ENCODE results near the gene JCAD.

DNA sequence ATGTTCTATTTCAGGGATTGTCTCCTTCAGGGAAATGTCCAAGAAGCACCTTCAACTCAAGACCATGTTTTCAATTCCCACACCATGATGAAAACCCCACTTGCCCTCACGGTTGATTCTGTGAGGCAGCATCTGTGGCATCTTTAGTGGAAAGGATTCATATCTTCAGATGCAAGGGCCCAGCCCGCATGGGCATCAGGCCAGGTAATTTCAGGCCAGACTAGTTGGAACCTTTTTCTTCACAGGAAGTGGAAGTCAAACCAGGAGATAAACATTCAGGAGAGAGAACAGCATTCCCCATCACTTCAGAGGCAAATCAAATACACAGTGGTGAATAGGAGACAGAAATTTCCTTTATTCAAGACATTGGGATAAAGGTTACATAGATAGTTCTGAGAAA, 88.8 kb downstream of the JCAD start:
- TF ChIP-seq, protein P1, sequence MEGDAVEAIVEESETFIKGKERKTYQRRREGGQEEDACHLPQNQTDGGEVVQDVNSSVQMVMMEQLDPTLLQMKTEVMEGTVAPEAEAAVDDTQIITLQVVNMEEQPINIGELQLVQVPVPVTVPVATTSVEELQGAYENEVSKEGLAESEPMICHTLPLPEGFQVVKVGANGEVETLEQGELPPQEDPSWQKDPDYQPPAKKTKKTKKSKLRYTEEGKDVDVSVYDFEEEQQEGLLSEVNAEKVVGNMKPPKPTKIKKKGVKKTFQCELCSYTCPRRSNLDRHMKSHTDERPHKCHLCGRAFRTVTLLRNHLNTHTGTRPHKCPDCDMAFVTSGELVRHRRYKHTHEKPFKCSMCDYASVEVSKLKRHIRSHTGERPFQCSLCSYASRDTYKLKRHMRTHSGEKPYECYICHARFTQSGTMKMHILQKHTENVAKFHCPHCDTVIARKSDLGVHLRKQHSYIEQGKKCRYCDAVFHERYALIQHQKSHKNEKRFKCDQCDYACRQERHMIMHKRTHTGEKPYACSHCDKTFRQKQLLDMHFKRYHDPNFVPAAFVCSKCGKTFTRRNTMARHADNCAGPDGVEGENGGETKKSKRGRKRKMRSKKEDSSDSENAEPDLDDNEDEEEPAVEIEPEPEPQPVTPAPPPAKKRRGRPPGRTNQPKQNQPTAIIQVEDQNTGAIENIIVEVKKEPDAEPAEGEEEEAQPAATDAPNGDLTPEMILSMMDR (IDR thresholded peaks at IDR 0.05), result no peak
- no peak for TF ChIP-seq POLR2A (IDR thresholded peaks at IDR 0.05)

All from uterus (tissue), 2 donors.